H9 (cell line): ENCODE measurements around the gene SETDB2. TPM values are rescaled to one million over a fixed set of nuclear protein-coding genes. Genes with fewer than 3 reads are reported as not detected.

ENCODE experiments used
- DNase-seq: peaks from one replicate; pipeline ENCODE4 v3.0.0-alpha.2; 2017
- H2AFZ ChIP-seq: one replicate; pipeline ENCODE4 v1.6.1; 2013; ENCODE audit warnings: mild to moderate bottlenecking, low read length, control low read depth, moderate library complexity
- H2AK5ac ChIP-seq: 2 replicates; pipeline ENCODE4 v1.6.1; 2013; ENCODE audit warnings: low read length, control low read depth, mixed read lengths; ENCODE audit not compliant: insufficient read length
- H2BK120ac ChIP-seq: one replicate; pipeline ENCODE4 v1.6.1; 2013; ENCODE audit warnings: low read depth, mild to moderate bottlenecking, low read length, control low read depth, inconsistent platforms; ENCODE audit not compliant: poor library complexity, severe bottlenecking
- H2BK12ac ChIP-seq: 2 replicates; pipeline ENCODE4 v1.6.1; 2013; ENCODE audit warnings: low read length, control low read depth, mixed read lengths, low read depth; ENCODE audit not compliant: insufficient read length
- H2BK15ac ChIP-seq: 2 replicates; pipeline ENCODE4 v1.6.1; 2013; ENCODE audit warnings: low read depth, low read length, control low read depth
- H2BK20ac ChIP-seq: one replicate; pipeline ENCODE4 v1.6.1; 2013; ENCODE audit warnings: low read depth, mild to moderate bottlenecking, low read length, control low read depth, inconsistent platforms; ENCODE audit not compliant: poor library complexity, severe bottlenecking
- H2BK5ac ChIP-seq: 2 replicates; pipeline ENCODE4 v1.6.1; 2013; ENCODE audit warnings: low read length, control low read depth, mixed read lengths; ENCODE audit not compliant: insufficient read length
- H3K14ac ChIP-seq: 2 replicates; pipeline ENCODE4 v1.6.1; 2013; ENCODE audit warnings: low read length, control low read depth; ENCODE audit not compliant: insufficient read depth
- H3K18ac ChIP-seq: 2 replicates; pipeline ENCODE4 v1.6.1; 2013; ENCODE audit warnings: low read depth, mild to moderate bottlenecking, mixed read lengths, low read length, control low read depth; ENCODE audit not compliant: insufficient read length
- H3K23ac ChIP-seq: 2 replicates; pipeline ENCODE4 v1.6.1; 2013; ENCODE audit warnings: low read length, control low read depth, mixed read lengths, low read depth; ENCODE audit not compliant: insufficient read length
- H3K23me2 ChIP-seq: 2 replicates; pipeline ENCODE4 v1.6.1; 2013; ENCODE audit warnings: low read depth, mild to moderate bottlenecking, mixed read lengths, low read length, control low read depth; ENCODE audit not compliant: insufficient read length, poor library complexity, severe bottlenecking
- H3K27ac ChIP-seq: 2 replicates; pipeline ENCODE4 v1.5.1; 2013; ENCODE audit warnings: low read length, control low read depth, mixed read lengths, low read depth; ENCODE audit not compliant: insufficient read length
- H3K27me3 ChIP-seq: 2 replicates; pipeline ENCODE4 v1.6.1; 2013; ENCODE audit warnings: low read length, control low read depth, inconsistent platforms; ENCODE audit not compliant: insufficient read depth
- H3K4ac ChIP-seq: 2 replicates; pipeline ENCODE4 v1.6.1; 2013; ENCODE audit warnings: low read depth, mild to moderate bottlenecking, control low read depth, inconsistent platforms, low read length, moderate library complexity
- H3K4me1 ChIP-seq: 2 replicates; pipeline ENCODE4 v1.6.1; 2013; ENCODE audit warnings: low read length, control low read depth, inconsistent platforms; ENCODE audit not compliant: insufficient read depth
- H3K4me2 ChIP-seq: 2 replicates; pipeline ENCODE4 v1.6.1; 2013; ENCODE audit warnings: low read length, control low read depth, mixed read lengths; ENCODE audit not compliant: insufficient read length, insufficient read depth
- H3K56ac ChIP-seq: 2 replicates; pipeline ENCODE4 v1.6.1; 2013; ENCODE audit warnings: low read depth, mild to moderate bottlenecking, mixed read lengths, low read length, control low read depth; ENCODE audit not compliant: insufficient read length
- H3K79me1 ChIP-seq: 2 replicates; pipeline ENCODE4 v1.6.1; 2013; ENCODE audit warnings: low read depth, mild to moderate bottlenecking, moderate library complexity, low read length, control low read depth, inconsistent platforms; ENCODE audit not compliant: insufficient read depth, poor library complexity, severe bottlenecking
- H3K79me2 ChIP-seq: 2 replicates; pipeline ENCODE4 v1.6.1; 2013; ENCODE audit warnings: low read length, control low read depth, inconsistent platforms; ENCODE audit not compliant: insufficient read depth
- H3K9ac ChIP-seq: 2 replicates; pipeline ENCODE4 v1.6.1; 2013; ENCODE audit warnings: low read length, control low read depth, mixed read lengths; ENCODE audit not compliant: insufficient read length; ENCODE audit errors: extremely low read depth
- H3K9me3 ChIP-seq: one replicate; pipeline ENCODE4 v1.6.1; 2013; ENCODE audit warnings: low read depth, low read length, inconsistent platforms; ENCODE audit not compliant: control insufficient read depth
- H3T11ph ChIP-seq: one replicate; pipeline ENCODE4 v1.6.1; 2013; ENCODE audit warnings: mild to moderate bottlenecking, low read length, control low read depth, inconsistent platforms
- H4K20me1 ChIP-seq: one replicate; pipeline ENCODE4 v1.6.1; 2013; ENCODE audit not compliant: control insufficient read depth, insufficient read length, insufficient read depth
- H4K5ac ChIP-seq: 2 replicates; pipeline ENCODE4 v1.6.1; 2013; ENCODE audit warnings: low read depth, mild to moderate bottlenecking, mixed read lengths, low read length, control low read depth; ENCODE audit not compliant: insufficient read length
- H4K8ac ChIP-seq: replicated peaks from 2 replicates; pipeline ENCODE4 v1.6.1; 2013; ENCODE audit warnings: low read length, control low read depth, mixed read lengths, low read depth; ENCODE audit not compliant: insufficient read length
- H4K91ac ChIP-seq: 2 replicates; pipeline ENCODE4 v1.6.1; 2013; ENCODE audit warnings: low read depth, mild to moderate bottlenecking, moderate library complexity, mixed read lengths, low read length, control low read depth; ENCODE audit not compliant: insufficient read length
- H3K27ac Mint-ChIP-seq, 3 experiments: 2 replicates in 2 of 3; 3 replicates in 1 of 3; pipeline ENCODE4 v1.8.0; 2020 to 2021; ENCODE audit warnings: mixed read lengths in 3 of 3, mild to moderate bottlenecking in 1 of 3, moderate library complexity in 1 of 3
- H3K27me3 Mint-ChIP-seq: 2 replicates; pipeline ENCODE4 v1.8.0; 2021; ENCODE audit warnings: low read depth, mild to moderate bottlenecking, moderate library complexity, mixed read lengths
- H3K36me3 Mint-ChIP-seq, 3 experiments: 2 replicates in 2 of 3; 3 replicates in 1 of 3; pipeline ENCODE4 v1.8.0; 2020 to 2021; ENCODE audit warnings: low read depth in 3 of 3, mixed read lengths in 3 of 3; ENCODE audit not compliant: insufficient read depth in 1 of 3
- H3K4me1 Mint-ChIP-seq, 2 experiments: 2 replicates each; pipeline ENCODE4 v1.8.0; 2020; ENCODE audit warnings: mixed read lengths in 2 of 2
- H3K4me3 Mint-ChIP-seq, 2 experiments: 2 replicates in 1 of 2; 3 replicates in 1 of 2; pipeline ENCODE4 v1.8.0; 2020 to 2021; ENCODE audit warnings: mild to moderate bottlenecking in 2 of 2, mixed read lengths in 2 of 2, moderate library complexity in 1 of 2
- H3K9me3 Mint-ChIP-seq, 2 experiments: 2 replicates in 1 of 2; 3 replicates in 1 of 2; pipeline ENCODE4 v1.8.0; 2020; ENCODE audit warnings: mild to moderate bottlenecking in 2 of 2, mixed read lengths in 2 of 2, moderate library complexity in 1 of 2
- CTCF ChIP-seq: fragments of 200-600 bp; sonication (generic); conservative IDR thresholded peaks from 3 replicates; pipeline ENCODE4 v1.8.0; 2021; ENCODE audit warnings: antibody characterized with exemption, mild to moderate bottlenecking
- total RNA-seq: library from RNA; stranded (reverse); gene quantifications from 2 replicates; pipeline ENCODE4 v1.2.1, GENCODE V29; 2021

Gene SETDB2
- total RNA-seq, 1 experiment from 2014 or later = 5.7 TPM

- Histone ChIP-seq H2AFZ (no peak overlapping the region), H3K23me2 (no peaks in the 10 kb centered on the region), H2AK5ac (no peak overlapping the region), H3K56ac (no peak overlapping the region), H2BK5ac (no peak overlapping the region), H3K4me1 (peaks cover 7% of the 10 kb centered on the region), H4K8ac (no peak overlapping the region), H3K23ac (no peak overlapping the region), H3K27ac (no peak overlapping the region), H3K79me2 (no peaks in the 10 kb centered on the region), H3K4ac (no peak overlapping the region), H2BK12ac (no peak overlapping the region), H3K4me2 (no peak overlapping the region), H4K91ac (no peak overlapping the region), H2BK120ac (no peak overlapping the region), H2BK15ac (no peak overlapping the region), H2BK20ac (no peak overlapping the region), H3T11ph (no peak overlapping the region), H4K20me1 (no peaks in the 10 kb centered on the region), H3K27me3 (peaks cover 16% of the 10 kb centered on the region; the same call in 1 of the 2 replicates), H3K79me1 (no peaks in the 10 kb centered on the region), H3K14ac (no peak overlapping the region), H3K9ac (no peak overlapping the region), H3K9me3 (no peaks in the 10 kb centered on the region), H3K18ac (no peak overlapping the region), H4K5ac (no peak overlapping the region)
- Mint-ChIP-seq H3K4me1 (peaks cover 20 to 25% of the 10 kb centered on the region in 2 experiments), H3K36me3 (no peaks in the 10 kb centered on the region), H3K27ac (no peak overlapping the region), H3K27me3 (peaks cover 42% of the 10 kb centered on the region), H3K9me3 (peaks cover 0 to 2% of the 10 kb centered on the region in 2 experiments; a peak in 1 of 5 replicates), H3K4me3 (no peak overlapping the region)
- DNase-seq = no peak
- TF ChIP-seq CTCF = no peak
Measured at GRCh38 chr13:49410477-49410876, 33.6 kb upstream of the SETDB2 start.
